Smooth muscle cell (in vitro differentiated cells): Measurements from ENCODE around the gene SLC17A8. TPM values are rescaled to one million over a fixed set of nuclear protein-coding genes. Genes with fewer than 3 reads are reported as not detected.

Experiments
- DNase-seq: peaks from one replicate; lab custom pipeline; 2025; ENCODE audit not compliant: unreplicated experiment; lab: John Stamatoyannopoulos, UW
- H2AFZ ChIP-seq: fragments of 200-600 bp; sonication (generic); 2 replicates; pipeline ENCODE4 v1.6.0; 2016; ENCODE audit warnings: antibody characterized with exemption, low read depth, mild to moderate bottlenecking
- H3F3A ChIP-seq: fragments of 200-600 bp; sonication (generic); 2 replicates; pipeline ENCODE4 v1.6.0; 2017; ENCODE audit warnings: antibody characterized with exemption, low read depth
- H3K27ac ChIP-seq: fragments of 200-600 bp; sonication (generic); 2 replicates; pipeline ENCODE4 v1.5.1; 2016; ENCODE audit warnings: low read depth, mild to moderate bottlenecking
- H3K27me3 ChIP-seq: fragments of 200-600 bp; sonication (generic); 2 replicates; pipeline ENCODE4 v1.6.1; 2016; ENCODE audit warnings: low read depth, mild to moderate bottlenecking
- H3K36me3 ChIP-seq: fragments of 200-600 bp; sonication (generic); 2 replicates; pipeline ENCODE4 v1.5.1; 2016; ENCODE audit warnings: low read depth
- H3K4me1 ChIP-seq: fragments of 200-600 bp; sonication (generic); 2 replicates; pipeline ENCODE4 v1.5.1; 2016; ENCODE audit warnings: low read depth
- H3K4me2 ChIP-seq: fragments of 200-600 bp; sonication (generic); 2 replicates; pipeline ENCODE4 v1.6.0; 2016; ENCODE audit warnings: mild to moderate bottlenecking
- H3K4me3 ChIP-seq: fragments of 200-600 bp; sonication (generic); 2 replicates; pipeline ENCODE4 v1.5.1; 2016; ENCODE audit warnings: mild to moderate bottlenecking
- H3K79me2 ChIP-seq: fragments of 200-600 bp; sonication (generic); 2 replicates; pipeline ENCODE4 v1.6.0; 2016; ENCODE audit warnings: low read depth, mild to moderate bottlenecking
- H3K9ac ChIP-seq: fragments of 200-600 bp; sonication (generic); 2 replicates; pipeline ENCODE4 v1.6.0; 2016; ENCODE audit warnings: low read depth
- H3K9me3 ChIP-seq: fragments of 200-600 bp; sonication (generic); replicated peaks from 2 replicates; pipeline ENCODE4 v1.5.1; 2016; ENCODE audit warnings: low read depth
- H4K20me1 ChIP-seq: fragments of 200-600 bp; sonication (generic); 2 replicates; pipeline ENCODE4 v1.6.0; 2016; ENCODE audit warnings: low read depth
- CTCF ChIP-seq: fragments of 200-600 bp; sonication (generic); IDR thresholded peaks from 2 replicates; pipeline ENCODE4 v1.5.1; 2017; ENCODE audit warnings: borderline replicate concordance, mild to moderate bottlenecking, antibody characterized with exemption; ENCODE audit not compliant: insufficient read depth, poor library complexity, severe bottlenecking
- WGBS: methylation state at CpG from one replicate; pipeline ENCODE4 v1.1.7; 2016; ENCODE audit warnings: low lambda C conversion rate; 5-methylcytosine and 5-hydroxymethylcytosine counted together
- polyA plus RNA-seq: library from polyadenylated mRNA; unstranded; fragments of >200 nt; fragmentation: Nextera tagmentation; extraction: Ambion mirVana; gene quantifications from 2 replicates; pipeline ENCODE4 v1.2.1, GENCODE V29; 2016
- total RNA-seq: library from RNA; depleted of rRNA; stranded (reverse); fragments of >200 nt; gene quantifications from 2 replicates; pipeline ENCODE4 v1.2.3, GENCODE V29; 2014

The SLC17A8 gene
- total and polyA plus RNA-seq, 2 experiments from 2014 or later, result not detected

GRCh38 chr12:100404769-100405407 is 48.0 kb downstream of the SLC17A8 start:
- Histone ChIP-seq H3K36me3 (no peaks in the 10 kb centered on the region), H3K79me2 (no peaks in the 10 kb centered on the region), H3K4me3 (no peak overlapping the region), H3K9ac (no peak overlapping the region), H2AFZ (no peak overlapping the region), H3K9me3 (no peaks in the 10 kb centered on the region), H3K4me2 (no peak overlapping the region), H3K27ac (no peak overlapping the region), H3K4me1 (no peaks in the 10 kb centered on the region), H3F3A (no peaks in the 10 kb centered on the region), H4K20me1 (no peaks in the 10 kb centered on the region), H3K27me3 (no peaks in the 10 kb centered on the region)
- DNase-seq, result no peak
- TF ChIP-seq CTCF, result peak; percentile 52
- WGBS, result 31% methylated on average over 10 of the region's 10 CpGs

GRCh38 chr12:100413001-100413400 is 56.1 kb downstream of the SLC17A8 start:
- Histone ChIP-seq H2AFZ (no peak overlapping the region), H3K9ac (no peak overlapping the region), H3F3A (no peaks in the 10 kb centered on the region), H3K27ac (no peak overlapping the region), H3K4me2 (no peak overlapping the region), H4K20me1 (no peaks in the 10 kb centered on the region), H3K4me1 (no peaks in the 10 kb centered on the region), H3K4me3 (no peak overlapping the region), H3K9me3 (no peaks in the 10 kb centered on the region), H3K36me3 (no peaks in the 10 kb centered on the region), H3K79me2 (no peaks in the 10 kb centered on the region), H3K27me3 (no peaks in the 10 kb centered on the region)
- 92% methylated on average over 6 of the region's 6 CpGs for WGBS
- DNase-seq, result no peak
- no peak for TF ChIP-seq CTCF

- Histone ChIP-seq H3K4me2 (no peak overlapping the region), H3K9me3 (no peaks in the 10 kb centered on the region), H3K4me3 (no peak overlapping the region), H3F3A (no peaks in the 10 kb centered on the region), H3K36me3 (no peaks in the 10 kb centered on the region), H4K20me1 (no peaks in the 10 kb centered on the region), H3K9ac (no peak overlapping the region), H3K27me3 (no peaks in the 10 kb centered on the region), H3K4me1 (no peaks in the 10 kb centered on the region), H3K79me2 (no peaks in the 10 kb centered on the region), H3K27ac (no peak overlapping the region), H2AFZ (no peak overlapping the region)
- 63% methylated on average over 4 of the region's 4 CpGs for WGBS
- DNase-seq, result no peak
- TF ChIP-seq CTCF, result no peak
Measured at GRCh38 chr12:100414739-100415138, 57.9 kb downstream of the SLC17A8 start.

GRCh38 chr12:100422646-100423045 is 65.8 kb downstream of the SLC17A8 start:
- Histone ChIP-seq H3K4me3 (no peak overlapping the region), H3K27me3 (no peaks in the 10 kb centered on the region), H3K79me2 (no peaks in the 10 kb centered on the region), H3K9me3 (no peaks in the 10 kb centered on the region), H3K9ac (no peak overlapping the region), H3K4me2 (no peak overlapping the region), H3K36me3 (no peaks in the 10 kb centered on the region), H2AFZ (no peak overlapping the region), H3K27ac (no peak overlapping the region), H3K4me1 (no peaks in the 10 kb centered on the region), H4K20me1 (no peaks in the 10 kb centered on the region), H3F3A (no peaks in the 10 kb centered on the region)
- no peak for TF ChIP-seq CTCF
- DNase-seq, result no peak
